Motor neuron (in vitro differentiated cells): Measurements from ENCODE around the gene CCDC136. TPM values are rescaled to one million over a fixed set of nuclear protein-coding genes. Genes with fewer than 3 reads are reported as not detected.

Source experiments
- ATAC-seq, 8 experiments: fragments of 200-7000 bp; cut with Tn5 transposase; replicated peaks in 6 of 8; 2 replicates each; pipeline ENCODE4 v1.8.0; 2021; ENCODE audit warnings: mild to moderate bottlenecking in 8 of 8, moderate library complexity in 8 of 8
- H3K27ac ChIP-seq, 2 donors: fragments of 250-450 bp; sonication (Bioruptor Pico); 2 replicates each; pipeline ENCODE4 v1.9.0; 2021; ENCODE audit warnings: antibody characterized with exemption in 2 of 2, mild to moderate bottlenecking in 2 of 2, moderate library complexity in 1 of 2
- H3K4me1 ChIP-seq, 2 donors: fragments of 250-450 bp; sonication (Bioruptor Pico); replicated peaks in 1 of 2; 2 replicates each; pipeline ENCODE4 v1.6.1; 2021; ENCODE audit warnings: antibody characterized with exemption in 2 of 2, mild to moderate bottlenecking in 2 of 2, moderate library complexity in 1 of 2
- H3K4me3 ChIP-seq, 5 donors: fragments of 250-450 bp; sonication (Bioruptor Pico); 2 replicates each; pipeline ENCODE4 v1.9.0; 2021; ENCODE audit warnings: antibody characterized with exemption in 5 of 5, mild to moderate bottlenecking in 5 of 5, moderate library complexity in 4 of 5
- WGBS, 10 experiments: fragments of 450-650 bp; shearing (Covaris generic); methylation state at CpG; one replicate each; pipeline ENCODE4 v1.0.0; 2022; 5-methylcytosine and 5-hydroxymethylcytosine counted together
- in situ Hi-C, 9 experiments: fragments of 400-800 bp; cut with MboI; loops; one replicate each; pipeline ENCODE4 v1.15.0; 2021; ENCODE audit warnings: low sequenced_read_pairs in 9 of 9, low pct_unique_long_range_greater_than_20kb in 2 of 9; ENCODE audit not compliant: unreplicated experiment in 9 of 9
- total RNA-seq, 8 experiments: library from RNA; unstranded; fragments of 300-600 nt; gene quantifications; 2 replicates each; pipeline versions ENCODE4 v1.2.3 to v1.2.4, GENCODE V29; 2022

CCDC136 gene
- total RNA-seq, 8 experiments from 2014 or later, result 3.7 to 99.4 (median 23.1) TPM

DNA sequence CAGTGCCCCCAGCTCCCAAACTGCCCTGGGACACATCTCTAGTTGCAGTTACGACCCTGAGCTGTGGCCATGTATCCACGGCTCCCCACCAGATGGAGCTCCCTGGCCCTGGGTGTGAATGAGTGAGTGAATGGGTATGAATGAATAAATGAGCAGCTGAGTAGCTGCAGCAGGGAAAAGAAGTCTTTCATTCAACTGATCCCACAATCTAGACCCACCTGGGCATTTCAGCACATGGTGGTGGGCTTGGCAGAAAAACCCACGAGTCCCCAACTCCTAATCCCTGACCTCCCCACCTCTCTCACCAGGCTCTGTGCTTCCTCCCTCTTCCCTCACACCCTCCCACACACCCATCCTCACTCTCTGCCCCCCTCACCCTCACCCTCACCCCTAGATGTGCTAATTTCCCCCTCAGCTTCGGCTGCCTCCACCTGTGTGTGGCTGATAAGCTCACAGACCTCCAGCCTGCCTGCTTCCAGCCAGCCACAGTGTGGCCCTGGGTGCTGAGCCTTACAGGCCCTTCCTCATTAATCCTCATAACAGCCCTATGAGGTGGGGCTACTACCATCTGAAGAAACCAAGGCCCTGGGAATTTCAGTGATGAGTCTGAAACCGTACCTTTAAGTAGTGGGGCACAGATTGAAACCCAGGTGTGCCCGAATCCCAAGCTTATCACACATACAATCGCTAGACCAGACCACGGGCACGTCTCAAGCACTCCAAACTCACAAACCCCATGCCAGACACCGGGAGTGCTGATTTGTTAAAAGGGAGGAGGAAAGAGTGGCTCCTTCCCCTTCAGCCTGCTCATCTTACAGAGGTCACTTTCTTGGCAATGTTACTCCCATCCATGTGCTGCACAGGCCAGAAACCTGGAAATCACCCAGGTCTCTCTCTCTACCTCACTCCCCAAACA is 68.6 kb downstream of the CCDC136 start:
- in situ Hi-C loops, result no loop called here
- Histone ChIP-seq H3K4me1 (peaks cover 8 to 12% of the 10 kb centered on the region in 2 donors), H3K27ac (no peak overlapping the region), H3K4me3 (no peak overlapping the region)
- 70 to 100% (median 92%) methylated on average over 1 to 2 of the region's 10 CpGs; no CpG with 5 or more reads in 6 of the 10 experiments for WGBS, 10 experiments
- ATAC-seq, result no peak

DNA sequence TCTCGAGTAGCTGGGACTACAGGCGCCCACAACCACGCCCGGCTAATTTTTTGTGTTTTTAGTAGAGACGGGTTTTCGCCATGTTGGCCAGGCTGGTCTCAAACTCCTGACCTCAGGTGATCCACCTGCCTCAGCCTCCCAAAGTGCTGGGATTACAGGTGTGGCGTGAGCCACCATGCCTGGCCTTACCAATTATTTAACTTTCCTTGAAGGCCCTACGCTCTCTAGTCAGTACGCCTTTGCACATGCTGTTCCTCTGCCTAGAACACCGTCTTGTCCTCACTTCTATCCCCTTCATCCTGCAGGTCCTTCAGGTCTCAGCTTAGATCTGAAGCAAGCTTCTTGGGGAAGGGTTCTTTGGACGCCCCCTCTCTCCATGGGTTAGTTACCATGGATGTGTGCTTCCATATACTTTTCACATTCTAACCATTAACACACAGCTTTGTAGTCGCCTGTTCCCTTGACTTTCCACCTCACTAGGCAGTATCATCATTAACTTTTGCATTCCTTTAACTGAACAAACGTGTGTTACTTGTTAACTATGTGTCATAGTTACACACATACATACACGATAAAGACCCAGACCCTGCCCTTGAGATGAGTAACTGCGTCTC is 70.3 kb downstream of the CCDC136 start:
- peak overlapping the region; percentile 20 to 80 (median 59) for H3K4me3 ChIP-seq
- 0 to 81% (median 64%) methylated on average over 1 to 9 of the region's 15 CpGs; no CpG with 5 or more reads in 4 of the 10 experiments for WGBS, 10 experiments
- H3K4me1 ChIP-seq, result peaks cover 8 to 12% of the 10 kb centered on the region in 2 donors
- in situ Hi-C loops, result no loop called here
- peak overlapping the region in 1 of 2 donors; percentile 3 for H3K27ac ChIP-seq
- ATAC-seq, result no peak

DNA sequence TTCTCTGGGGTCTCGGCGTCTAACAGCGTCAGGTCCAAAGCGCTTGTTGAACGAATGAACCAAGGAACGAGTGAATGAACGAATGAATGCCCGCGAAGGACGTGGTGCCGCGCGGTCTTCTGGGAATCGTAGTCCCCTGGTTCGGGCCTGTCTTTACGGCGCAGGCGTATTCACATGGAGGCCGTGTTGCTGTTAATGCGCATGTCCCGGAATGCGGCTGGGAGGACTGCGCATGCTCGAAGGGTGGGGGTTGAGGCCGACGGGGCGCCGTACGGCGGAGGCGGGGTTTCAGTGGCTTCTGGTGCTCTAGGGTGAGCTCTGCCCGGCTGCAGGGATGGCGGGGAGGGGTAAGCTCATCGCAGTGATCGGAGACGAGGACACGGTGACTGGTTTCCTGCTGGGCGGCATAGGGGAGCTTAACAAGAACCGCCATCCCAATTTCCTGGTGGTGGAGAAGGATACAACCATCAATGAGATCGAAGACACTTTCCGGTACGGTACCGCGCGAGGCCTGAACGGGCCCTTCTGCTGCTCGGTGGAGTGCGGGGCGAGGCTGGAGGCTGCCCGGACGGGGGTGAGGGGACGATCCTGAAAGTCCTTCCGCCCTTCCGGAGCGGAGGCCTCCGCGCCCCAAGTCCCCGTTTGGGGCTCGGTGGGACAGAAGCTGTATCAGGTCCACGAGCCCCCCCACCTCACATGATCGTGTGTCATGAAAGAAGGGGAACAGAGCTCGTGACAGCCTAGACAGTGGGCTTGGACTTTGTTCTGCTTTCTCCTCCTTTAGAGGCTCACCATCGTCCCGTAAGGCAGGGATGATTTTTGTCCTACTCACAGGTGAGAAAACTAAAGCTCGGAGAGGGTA is 71.0 kb downstream of the CCDC136 start, which contains the start of gene ATP6V1F:
Gene ATP6V1F (plus strand): TSS at position 286 of the 862 bp plus-strand sequence. CDS start 49 bp downstream, at position 335.
- WGBS, 10 experiments, result 0 to 7% (median 0%) methylated on average over 1 to 32 of the region's 65 CpGs; no CpG with 5 or more reads in 2 of the 10 experiments
- in situ Hi-C loops, result no loop called here
- Histone ChIP-seq H3K27ac (peak within 1 kb of the TSS; percentile 34 to 43), H3K4me3 (peak within 1 kb of the TSS; percentile 56 to 80 (median 67)), H3K4me1 (peaks cover 8 to 12% of the 10 kb centered on the region in 2 donors)
- ATAC-seq, result peak; percentile 72 to 91 (median 88)

GRCh38 chr7:128863433-128863989 is 71.7 kb downstream of the CCDC136 start:
- 0 to 40% (median 0%) methylated on average over 1 to 6 of the region's 6 CpGs; no CpG with 5 or more reads in 2 of the 10 experiments for WGBS, 10 experiments
- in situ Hi-C loops, result no loop called here
- Histone ChIP-seq H3K4me3 (peak overlapping the region; percentile 56 to 80 (median 67)), H3K27ac (peak overlapping the region in 1 of 2 donors; percentile 43), H3K4me1 (peaks cover 10 to 16% of the 10 kb centered on the region in 2 donors)
- ATAC-seq, result peak; percentile 30 to 69 (median 40)

DNA sequence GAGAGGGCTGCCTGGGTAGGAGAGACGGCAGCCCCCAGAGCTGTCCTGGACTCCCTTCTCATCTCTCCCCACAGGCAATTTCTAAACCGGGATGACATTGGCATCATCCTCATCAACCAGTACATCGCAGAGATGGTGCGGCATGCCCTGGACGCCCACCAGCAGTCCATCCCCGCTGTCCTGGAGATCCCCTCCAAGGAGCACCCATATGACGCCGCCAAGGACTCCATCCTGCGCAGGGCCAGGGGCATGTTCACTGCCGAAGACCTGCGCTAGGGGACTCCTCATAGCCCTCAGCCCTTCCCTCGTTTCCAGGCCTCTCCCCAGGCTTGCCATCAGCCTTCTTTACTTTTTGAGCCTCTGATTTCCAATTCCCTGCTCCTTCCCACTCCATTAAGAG is 73.5 kb downstream of the CCDC136 start:
- ATAC-seq, result no peak
- H3K4me1 ChIP-seq, result peaks cover 17 to 24% of the 10 kb centered on the region in 2 donors
- no peak overlapping the region for H3K4me3 ChIP-seq
- in situ Hi-C loops, result no loop called here
- WGBS, 10 experiments, result 83 to 100% (median 100%) methylated on average over 1 to 6 of the region's 12 CpGs; no CpG with 5 or more reads in 5 of the 10 experiments
- H3K27ac ChIP-seq, result no peak overlapping the region

- in situ Hi-C loops, result no loop called here
- H3K4me1 ChIP-seq, result peaks cover 17 to 24% of the 10 kb centered on the region in 2 donors
- no peak overlapping the region for H3K27ac ChIP-seq
- no peak overlapping the region for H3K4me3 ChIP-seq
- WGBS, 10 experiments, result 80 to 100% (median 97%) methylated on average over 1 to 12 of the region's 27 CpGs; no CpG with 5 or more reads in 2 of the 10 experiments
- ATAC-seq, result no peak
Observed at GRCh38 chr7:128865996-128866877, 74.5 kb downstream of the CCDC136 start.

- Histone ChIP-seq H3K27ac (no peak overlapping the region), H3K4me3 (no peak overlapping the region), H3K4me1 (peaks cover 17 to 22% of the 10 kb centered on the region in 2 donors)
- ATAC-seq, result no peak
- in situ Hi-C loops, result no loop called here
- WGBS, 10 experiments, result 53 to 100% (median 75%) methylated on average over 1 to 2 of the region's 4 CpGs; no CpG with 5 or more reads in 4 of the 10 experiments
Observed at GRCh38 chr7:128867241-128867640, 75.5 kb downstream of the CCDC136 start.

DNA sequence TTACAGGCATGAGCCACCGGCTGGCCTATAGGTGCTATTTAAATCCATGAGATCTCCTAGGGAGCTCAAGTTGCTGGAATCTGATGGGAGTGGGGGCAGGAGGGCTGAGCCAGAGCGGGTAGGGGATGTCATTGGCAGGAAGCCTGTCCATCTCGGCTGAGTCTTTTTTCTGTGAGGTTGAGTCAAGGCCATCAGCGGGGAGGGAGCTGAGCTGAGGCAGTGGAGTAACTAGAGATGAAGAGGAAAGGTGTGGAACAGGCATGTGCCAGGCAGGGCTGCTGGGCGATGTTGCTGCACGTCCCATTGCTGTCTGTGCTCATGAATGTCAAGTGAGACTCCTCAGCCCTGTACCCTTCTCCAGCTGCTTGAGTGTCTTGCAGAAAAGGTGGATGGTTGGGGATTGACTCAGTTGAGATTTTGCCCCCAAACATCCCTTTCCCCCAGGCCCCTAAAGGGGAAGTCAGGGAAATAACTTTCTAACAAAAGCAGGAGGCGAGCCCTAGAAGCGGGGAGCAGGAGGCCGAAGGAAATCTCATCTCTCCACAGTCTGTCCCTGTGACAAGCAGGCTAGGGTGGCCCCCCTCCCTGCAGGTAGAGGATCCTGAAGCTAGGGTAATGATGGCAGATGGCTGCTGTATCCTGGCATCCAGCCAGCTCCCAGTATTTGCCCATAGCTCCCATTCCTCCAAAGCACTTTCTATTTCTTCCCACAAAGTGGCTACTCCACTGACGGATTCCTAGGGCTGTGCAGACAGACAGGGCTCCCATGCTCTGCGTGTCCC is 76.3 kb downstream of the CCDC136 start:
- H3K27ac ChIP-seq, result no peak overlapping the region
- no peak for ATAC-seq
- 43 to 96% (median 66%) methylated on average over 1 to 4 of the region's 11 CpGs for WGBS, 10 experiments
- peaks cover 17 to 21% of the 10 kb centered on the region in 2 donors for H3K4me1 ChIP-seq
- H3K4me3 ChIP-seq, result no peak overlapping the region
- in situ Hi-C loops, result no loop called here

GRCh38 chr7:128868624-128869137 is 76.9 kb downstream of the CCDC136 start:
- 0 to 60% (median 50%) methylated on average over 1 to 7 of the region's 13 CpGs; no CpG with 5 or more reads in 4 of the 10 experiments for WGBS, 10 experiments
- in situ Hi-C loops, result no loop called here
- H3K4me3 ChIP-seq, result peak overlapping the region; percentile 21 to 39 (median 35)
- H3K27ac ChIP-seq, result no peak overlapping the region
- H3K4me1 ChIP-seq, result peaks cover 16 to 19% of the 10 kb centered on the region in 2 donors
- ATAC-seq, result peak in 4 of 8 experiments; percentile 4 to 27 (median 22)

GRCh38 chr7:128869138-128869943 is 77.6 kb downstream of the CCDC136 start:
- Histone ChIP-seq H3K4me3 (peak overlapping the region; percentile 21 to 39 (median 35)), H3K27ac (no peak overlapping the region), H3K4me1 (peaks cover 9 to 14% of the 10 kb centered on the region in 2 donors)
- in situ Hi-C loops, result no loop called here
- 0 to 6% (median 4%) methylated on average over 2 to 7 of the region's 86 CpGs; no CpG with 5 or more reads in 7 of the 10 experiments for WGBS, 10 experiments
- peak; percentile 83 to 91 (median 86) for ATAC-seq
